PFSK-1 (cell line): Measurements from ENCODE around the gene FAM131B.

Source experiments
- POLR2AphosphoS5 ChIP-seq: IDR thresholded peaks from 2 replicates; pipeline ENCODE4 v1.6.1; 2012; ENCODE audit warnings: low read depth, mild to moderate bottlenecking, control low read depth, low read length, moderate library complexity
- TF ChIP-seq, protein P1 (sequence below), 2 experiments: IDR thresholded peaks; 2 replicates each; pipeline versions ENCODE4 v1.6.1 to v1.8.0; 2011 to 2012; ENCODE audit warnings: low read depth in 2 of 2, low read length in 2 of 2, control low read depth in 1 of 2, inconsistent platforms in 1 of 2, mild to moderate bottlenecking in 1 of 2, moderate library complexity in 1 of 2; ENCODE audit not compliant: insufficient read depth in 1 of 2

- no peak for TF ChIP-seq POLR2AphosphoS5
- TF ChIP-seq, protein P1, sequence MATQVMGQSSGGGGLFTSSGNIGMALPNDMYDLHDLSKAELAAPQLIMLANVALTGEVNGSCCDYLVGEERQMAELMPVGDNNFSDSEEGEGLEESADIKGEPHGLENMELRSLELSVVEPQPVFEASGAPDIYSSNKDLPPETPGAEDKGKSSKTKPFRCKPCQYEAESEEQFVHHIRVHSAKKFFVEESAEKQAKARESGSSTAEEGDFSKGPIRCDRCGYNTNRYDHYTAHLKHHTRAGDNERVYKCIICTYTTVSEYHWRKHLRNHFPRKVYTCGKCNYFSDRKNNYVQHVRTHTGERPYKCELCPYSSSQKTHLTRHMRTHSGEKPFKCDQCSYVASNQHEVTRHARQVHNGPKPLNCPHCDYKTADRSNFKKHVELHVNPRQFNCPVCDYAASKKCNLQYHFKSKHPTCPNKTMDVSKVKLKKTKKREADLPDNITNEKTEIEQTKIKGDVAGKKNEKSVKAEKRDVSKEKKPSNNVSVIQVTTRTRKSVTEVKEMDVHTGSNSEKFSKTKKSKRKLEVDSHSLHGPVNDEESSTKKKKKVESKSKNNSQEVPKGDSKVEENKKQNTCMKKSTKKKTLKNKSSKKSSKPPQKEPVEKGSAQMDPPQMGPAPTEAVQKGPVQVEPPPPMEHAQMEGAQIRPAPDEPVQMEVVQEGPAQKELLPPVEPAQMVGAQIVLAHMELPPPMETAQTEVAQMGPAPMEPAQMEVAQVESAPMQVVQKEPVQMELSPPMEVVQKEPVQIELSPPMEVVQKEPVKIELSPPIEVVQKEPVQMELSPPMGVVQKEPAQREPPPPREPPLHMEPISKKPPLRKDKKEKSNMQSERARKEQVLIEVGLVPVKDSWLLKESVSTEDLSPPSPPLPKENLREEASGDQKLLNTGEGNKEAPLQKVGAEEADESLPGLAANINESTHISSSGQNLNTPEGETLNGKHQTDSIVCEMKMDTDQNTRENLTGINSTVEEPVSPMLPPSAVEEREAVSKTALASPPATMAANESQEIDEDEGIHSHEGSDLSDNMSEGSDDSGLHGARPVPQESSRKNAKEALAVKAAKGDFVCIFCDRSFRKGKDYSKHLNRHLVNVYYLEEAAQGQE (IDR thresholded peaks at IDR 0.05; ENCODE audit: insufficient read depth in 1 of 2, low read depth in 2 of 2, low read length in 2 of 2), result no peak
These were observed 6.0 kb downstream of the FAM131B start for GRCh38 chr7:143356414-143357050.
